ENCODE data around the gene MAD1L1.

GRCh38 chr7:2278026-2278425, 45.3 kb upstream of the MAD1L1 start:
- TF ChIP-seq CTCF (IDR thresholded peaks at IDR 0.05; ENCODE audit: borderline replicate concordance, extremely low read depth, low read length, poor library complexity, severe bottlenecking), result no peak
- no peak for TF ChIP-seq EZH2 (IDR thresholded peaks at IDR 0.05; ENCODE audit: borderline replicate concordance, low read depth, low read length, severe bottlenecking)

Measured in DND-41 (cell line).